Osteoblast (primary cell): ENCODE results near the gene GRWD1. TPM values are rescaled to one million over a fixed set of nuclear protein-coding genes. Genes with fewer than 3 reads are reported as not detected.
"Not testable (repeated sequence)": the region's sequence is repeated elsewhere in the genome, so short reads cannot be mapped to it uniquely, and the experiment has no call there.

ENCODE experiments used
- DNase-seq: peaks from one replicate; pipeline ENCODE4 v3.0.0; 2011; ENCODE audit warnings: low spot score, mixed read lengths; ENCODE audit not compliant: insufficient read length; ENCODE audit errors: missing footprints
- H2AFZ ChIP-seq: 2 replicates; pipeline ENCODE4 v1.6.0; 2011; ENCODE audit warnings: mild to moderate bottlenecking, low read length
- H3K27ac ChIP-seq: 2 replicates; pipeline ENCODE4 v1.5.1; 2011; ENCODE audit warnings: mild to moderate bottlenecking, low read depth, low read length, moderate library complexity
- H3K27me3 ChIP-seq: 2 replicates; pipeline ENCODE4 v1.6.0; 2012; ENCODE audit warnings: mild to moderate bottlenecking, control low read depth, inconsistent platforms, low read length, moderate library complexity; ENCODE audit not compliant: insufficient read depth
- H3K36me3 ChIP-seq: 2 replicates; pipeline ENCODE4 v1.5.1; 2011; ENCODE audit warnings: mild to moderate bottlenecking, low read length, control low read depth, moderate library complexity; ENCODE audit not compliant: insufficient read depth
- H3K4me1 ChIP-seq: 2 replicates; pipeline ENCODE4 v1.5.1; 2011; ENCODE audit warnings: mild to moderate bottlenecking, low read length, control low read depth, moderate library complexity; ENCODE audit not compliant: insufficient read depth
- H3K4me2 ChIP-seq: 2 replicates; pipeline ENCODE4 v1.6.0; 2011; ENCODE audit warnings: mild to moderate bottlenecking, low read length; ENCODE audit not compliant: insufficient read depth
- H3K4me3 ChIP-seq: fragments of 200-600 bp; sonication (generic); 3 replicates; pipeline ENCODE4 v1.5.1; 2012; ENCODE audit warnings: mild to moderate bottlenecking, low read length, inconsistent platforms; ENCODE audit not compliant: insufficient read depth
- H3K79me2 ChIP-seq: 2 replicates; pipeline ENCODE4 v1.6.0; 2012; ENCODE audit warnings: mild to moderate bottlenecking, low read length, control low read depth, inconsistent platforms; ENCODE audit not compliant: insufficient read depth
- H3K9me3 ChIP-seq: 2 replicates; pipeline ENCODE4 v1.5.1; 2011; ENCODE audit warnings: low read depth, low read length, control low read depth
- H4K20me1 ChIP-seq: 2 replicates; pipeline ENCODE4 v1.6.0; 2012; ENCODE audit warnings: mild to moderate bottlenecking, low read length, control low read depth; ENCODE audit not compliant: insufficient read depth
- CTCF ChIP-seq: IDR thresholded peaks from 2 replicates; pipeline ENCODE4 v1.5.1; 2011; ENCODE audit warnings: mild to moderate bottlenecking, low read depth, low read length, moderate library complexity; ENCODE audit errors: extremely low read depth
- total RNA-seq: library from RNA; depleted of rRNA; stranded (reverse); fragments of >200 nt; gene quantifications from 2 replicates; pipeline ENCODE4 v1.2.3, GENCODE V29; 2012

GRWD1 gene
- total RNA-seq, 1 donor, result 25.0 TPM

DNA sequence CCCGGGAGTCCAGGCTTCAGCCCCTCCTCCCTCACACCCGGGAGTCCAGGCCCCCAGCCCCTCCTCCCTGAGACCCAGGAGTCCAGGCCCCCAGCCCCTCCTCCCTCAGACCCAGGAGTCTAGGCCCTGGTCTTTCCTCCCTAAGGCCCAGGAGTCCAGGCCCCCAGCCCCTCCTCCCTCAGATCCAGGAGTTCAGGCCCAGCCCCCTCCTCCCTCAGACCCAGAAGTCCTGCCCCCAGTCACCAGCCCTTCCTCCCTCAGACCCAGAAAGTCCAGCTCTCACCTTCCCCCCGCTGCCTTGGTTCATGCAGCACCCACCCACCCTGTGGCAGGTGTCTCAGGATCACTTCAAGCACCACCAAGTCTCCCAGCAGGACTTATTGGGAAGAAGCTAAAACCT lies 37.5 kb downstream of the GRWD1 start:
- Histone ChIP-seq H3K4me2 (no peak overlapping the region), H3K4me1 (peaks cover 37% of the 10 kb centered on the region), H3K36me3 (peaks cover 7% of the 10 kb centered on the region), H3K9me3 (no peaks in the 10 kb centered on the region), H3K79me2 (no peaks in the 10 kb centered on the region), H3K27me3 (no peaks in the 10 kb centered on the region), H3K4me3 (no peak overlapping the region), H4K20me1 (no peaks in the 10 kb centered on the region), H2AFZ (no peak overlapping the region), H3K27ac (no peak overlapping the region)
- no peak for TF ChIP-seq CTCF
- DNase-seq, result peak; percentile 62

DNA sequence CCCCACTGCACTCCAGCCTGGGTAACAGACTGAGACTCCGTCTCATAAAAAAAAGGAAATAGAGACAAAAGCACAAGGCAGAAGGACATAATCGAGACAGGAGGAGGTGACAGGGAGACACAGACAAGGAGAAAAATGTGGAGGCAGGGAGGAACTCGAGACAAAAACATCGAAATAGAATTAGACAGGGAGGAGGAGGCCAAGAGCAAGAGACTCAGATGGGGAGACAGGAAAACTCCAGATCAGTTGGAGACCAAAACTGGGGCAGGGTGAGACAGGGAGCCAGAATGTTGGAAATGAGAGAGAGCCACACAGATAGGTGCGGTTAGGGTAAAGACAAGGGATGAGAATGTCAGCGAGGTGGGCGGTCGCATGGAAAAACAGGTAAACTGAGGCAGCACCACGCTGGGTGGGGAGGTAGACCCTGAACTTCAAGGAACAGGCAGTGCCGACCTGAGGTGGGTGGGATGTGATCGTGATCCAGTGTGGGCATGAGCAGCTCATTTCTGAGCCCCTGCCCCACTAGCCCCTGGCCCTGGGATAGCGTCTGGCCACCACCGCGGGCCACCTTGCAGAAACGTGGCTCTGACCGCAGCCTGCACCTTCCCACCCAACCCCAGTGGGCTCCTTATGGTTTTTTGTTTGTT lies 38.6 kb downstream of the GRWD1 start:
- H3K4me3 ChIP-seq, result no peak overlapping the region
- no peaks in the 10 kb centered on the region for H3K79me2 ChIP-seq
- TF ChIP-seq CTCF, result no peak
- H3K27me3 ChIP-seq, result no peaks in the 10 kb centered on the region
- H3K4me1 ChIP-seq, result peaks cover 40% of the 10 kb centered on the region
- H2AFZ ChIP-seq, result no peak overlapping the region
- H4K20me1 ChIP-seq, result no peaks in the 10 kb centered on the region
- no peak overlapping the region for H3K4me2 ChIP-seq
- peaks cover 3% of the 10 kb centered on the region for H3K36me3 ChIP-seq
- H3K27ac ChIP-seq, result no peak overlapping the region
- DNase-seq, result peak; percentile 48
- H3K9me3 ChIP-seq, result no peaks in the 10 kb centered on the region

DNA sequence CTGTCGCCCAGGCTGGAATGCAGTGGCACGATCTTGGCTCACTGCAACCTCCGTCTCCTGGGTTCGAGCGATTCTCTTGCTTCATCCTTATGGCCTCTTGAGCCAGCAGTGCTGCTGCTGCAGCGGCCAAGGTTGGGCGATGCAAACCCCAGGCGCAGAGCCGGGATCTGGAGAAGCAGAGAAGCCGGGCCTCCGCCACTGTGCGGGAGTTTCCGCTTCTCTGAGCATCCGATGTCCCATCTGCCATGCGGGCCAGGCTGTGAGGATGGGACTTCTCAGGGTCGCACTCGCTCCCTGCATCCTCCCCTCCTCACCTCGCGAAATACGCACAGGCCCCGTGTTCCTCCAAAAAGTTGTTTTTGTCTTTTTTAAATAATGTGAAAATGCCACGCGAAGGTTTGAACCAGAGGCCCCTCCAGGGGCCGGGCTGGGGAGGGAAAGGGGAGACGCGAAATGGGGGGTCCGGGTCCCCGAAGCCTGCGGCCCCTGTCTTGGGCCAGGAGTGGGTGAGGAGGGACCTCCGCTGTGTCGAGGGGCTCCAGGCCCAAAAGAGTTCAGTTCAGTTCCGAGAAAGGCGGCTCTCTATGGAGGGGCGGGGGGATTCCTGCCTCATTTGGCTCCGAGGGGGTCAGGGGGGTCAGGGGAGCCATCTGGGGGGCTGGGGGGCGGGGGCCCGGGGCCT lies 39.3 kb downstream of the GRWD1 start:
- no peaks in the 10 kb centered on the region for H3K9me3 ChIP-seq
- no peak for TF ChIP-seq CTCF
- no peak overlapping the region for H3K27ac ChIP-seq
- H2AFZ ChIP-seq, result no peak overlapping the region
- H4K20me1 ChIP-seq, result no peaks in the 10 kb centered on the region
- peaks cover 37% of the 10 kb centered on the region for H3K4me1 ChIP-seq
- no peak overlapping the region for H3K4me2 ChIP-seq
- H3K4me3 ChIP-seq, result no peak overlapping the region
- DNase-seq, result peak; percentile 51
- no peaks in the 10 kb centered on the region for H3K79me2 ChIP-seq
- no peaks in the 10 kb centered on the region for H3K27me3 ChIP-seq
- no peaks in the 10 kb centered on the region for H3K36me3 ChIP-seq

- H3K27ac ChIP-seq, H3K9me3 ChIP-seq, H3K79me2 ChIP-seq, H4K20me1 ChIP-seq, DNase-seq, H2AFZ ChIP-seq, H3K4me2 ChIP-seq, H3K27me3 ChIP-seq, H3K4me3 ChIP-seq, H3K36me3 ChIP-seq: not testable (repeated sequence)
- H3K4me1 ChIP-seq, result peaks cover 25% of the 10 kb centered on the region
Measured at GRCh38 chr19:48486706-48487105, 40.9 kb downstream of the GRWD1 start.
